ENCODE results near the gene OR7G3.

Gene OR7G3

GRCh38 chr19:9109959-9110358 is 16.8 kb downstream of the OR7G3 start:
- H3K4me3 ChIP-seq (ENCODE audit: low read depth, low read length), result no peak overlapping the region

DNA sequence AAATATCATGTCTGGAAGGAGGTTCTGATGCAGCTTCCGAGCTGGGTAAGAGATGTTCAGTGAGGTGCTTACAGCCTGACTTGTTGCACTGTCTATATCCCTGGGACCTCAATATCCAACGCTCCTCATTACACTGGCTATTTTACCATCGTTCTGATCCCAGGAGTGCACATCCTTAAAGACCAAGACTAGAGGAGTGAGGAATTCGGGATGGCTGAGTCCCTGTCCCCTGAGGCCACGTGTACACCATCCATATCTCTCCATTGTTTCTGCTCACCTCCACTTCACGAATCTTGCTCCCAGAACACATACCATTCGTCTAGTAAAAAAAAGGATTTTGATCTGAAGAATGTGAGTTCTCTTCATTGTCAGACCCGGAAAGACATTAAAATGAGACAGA is 19.4 kb downstream of the OR7G3 start, which contains the start of gene OR7G2:
TSS of gene OR7G2 (minus strand) at position 101 of the 400 bp plus-strand sequence. CDS start 4,232 bp downstream, outside the sequence.
- no peak within 1 kb of the TSS for H3K4me3 ChIP-seq (ENCODE audit: low read depth, low read length)

DNA sequence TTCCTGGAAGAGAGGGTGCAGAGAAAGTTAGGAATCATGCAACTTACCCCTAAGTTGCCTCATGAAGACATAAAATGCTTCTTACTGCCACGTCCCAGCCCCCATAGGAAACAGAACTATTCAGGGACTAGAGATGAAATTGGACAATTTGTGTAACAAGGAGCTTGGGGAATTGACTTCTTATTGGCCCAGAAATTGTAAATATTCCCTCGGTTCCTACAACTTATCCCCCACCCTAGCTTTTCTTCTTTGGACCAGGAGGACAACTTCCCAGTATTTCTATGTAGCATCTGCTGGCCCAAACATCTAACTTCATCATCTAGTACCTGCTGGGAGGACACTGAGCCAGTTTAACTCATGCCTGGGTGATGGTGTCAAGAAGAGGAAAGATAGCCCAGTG is 40.0 kb downstream of the OR7G3 start, which contains the start of gene OR1M1:
TSS of gene OR1M1 (plus strand) at position 301 of the 400 bp plus-strand sequence. CDS start 6,184 bp downstream, outside the sequence.
- no peak within 1 kb of the TSS for H3K4me3 ChIP-seq (ENCODE audit: low read depth, low read length)

DNA sequence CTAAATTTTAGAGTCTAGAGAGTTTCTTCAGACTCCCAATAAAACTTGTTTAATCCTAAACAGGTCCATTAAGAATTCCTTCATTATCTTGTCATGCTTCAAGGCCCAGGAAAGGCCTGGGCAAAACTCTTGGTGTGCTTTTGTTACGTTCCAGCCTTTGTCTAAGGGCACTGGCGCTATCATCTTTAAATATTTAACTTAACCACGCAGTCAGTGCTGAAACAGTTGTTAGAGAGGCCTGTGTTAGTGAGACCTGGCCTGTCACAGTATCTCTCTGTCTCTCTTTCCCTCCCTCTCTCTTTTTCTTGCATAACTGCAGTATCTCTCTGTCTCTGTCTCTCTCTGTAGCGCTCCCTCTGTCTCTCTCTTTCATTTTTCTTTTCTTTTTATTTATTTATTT is 48.1 kb downstream of the OR7G3 start:
- H3K4me3 ChIP-seq (ENCODE audit: low read depth, low read length), result no peak overlapping the region

DNA sequence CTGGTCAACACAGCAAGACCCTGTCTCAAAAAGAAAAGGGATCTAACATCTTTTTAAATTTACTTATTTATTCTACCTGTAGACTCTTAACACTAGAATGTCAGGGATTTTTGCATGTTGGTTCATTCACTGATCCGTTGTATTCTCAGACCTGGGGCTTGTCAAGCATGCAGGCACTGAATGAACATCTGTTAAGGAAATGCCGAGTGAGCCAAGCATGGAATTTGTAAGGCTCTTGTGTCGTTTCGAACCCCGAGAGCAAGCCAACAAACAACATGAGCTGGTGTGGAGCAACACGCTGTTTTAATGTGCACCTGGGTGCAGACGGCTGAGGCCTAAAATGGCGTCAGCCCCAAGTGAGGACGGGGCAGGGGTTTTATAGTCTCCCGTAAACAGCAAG is 49.8 kb downstream of the OR7G3 start:
- H3K4me3 ChIP-seq (ENCODE audit: low read depth, low read length), result no peak overlapping the region

Measured in iPS-11a (cell line).